GM12878 (cell line): Measurements from ENCODE around the gene TNNT1. TPM values are rescaled to one million over a fixed set of nuclear protein-coding genes. Genes with fewer than 3 reads are reported as not detected.
"Not testable (repeated sequence)": the region's sequence is repeated elsewhere in the genome, so short reads cannot be mapped to it uniquely, and the experiment has no call there.

Experiments
- ATAC-seq: fragments of 200-7000 bp; cut with Tn5 transposase; 3 replicates; pipeline ENCODE4 v1.9.1; 2020; ENCODE audit warnings: mild to moderate bottlenecking, moderate library complexity
- BruUV-seq: library from RNA; stranded (reverse); fragments of 400-500 nt; replicated peaks from 2 replicates; lab custom pipeline; 2021; lab: Mats Ljungman, UMichigan
- CTCF ChIA-PET: fragments of 300-600 bp; sonication (Branson Sonifier 250); formaldehyde crosslinking; extraction: SDS; loops from one replicate; lab custom pipeline; 2021; ENCODE audit warnings: inconsistent platforms; lab: Yijun Ruan, JAX
- POLR2A ChIA-PET: fragments of 350-600 bp; formaldehyde crosslinking; extraction: SDS; loops from one replicate; lab custom pipeline; 2021; ENCODE audit warnings: inconsistent platforms; lab: Charles Lee
- RAD21 ChIA-PET: fragments of 300-600 bp; sonication (Branson Sonifier 250); formaldehyde crosslinking; loops from one replicate; lab custom pipeline; 2023; ENCODE audit warnings: antibody characterized with exemption; ENCODE audit not compliant: unreplicated experiment; lab: Charles Lee
- SMC1A ChIA-PET: fragments of 300-600 bp; sonication (Branson Sonifier 250); formaldehyde crosslinking; loops from one replicate; lab custom pipeline; 2023; ENCODE audit not compliant: unreplicated experiment, uncharacterized antibody; lab: Charles Lee
- DNase-seq: peaks from one replicate; pipeline ENCODE4 v3.0.0-alpha.2; 2011; ENCODE audit warnings: low read depth, low spot score
- FAIRE-seq: peaks from 3 replicates; lab custom pipeline; 2011; peaks lifted over from hg19 to GRCh38; lab: Jason Lieb, UNC
- H2AFZ ChIP-seq: 2 replicates; pipeline ENCODE4 v1.6.0; 2011; ENCODE audit warnings: low read depth, low read length, control low read depth; ENCODE audit not compliant: control insufficient read depth
- H3K27ac ChIP-seq: 2 replicates; pipeline ENCODE4 v1.5.1; 2011; ENCODE audit warnings: control low read depth; ENCODE audit not compliant: control insufficient read depth, insufficient read depth
- H3K27me3 ChIP-seq, 2 experiments: replicated peaks in 1 of 2; 2 replicates each; pipeline versions ENCODE4 v1.6.0 to v1.6.1; 2011; ENCODE audit warnings: low read length in 1 of 2; ENCODE audit not compliant: control insufficient read depth in 2 of 2, insufficient read depth in 2 of 2
- H3K36me3 ChIP-seq, 2 experiments: 2 replicates each; pipeline ENCODE4 v1.5.1; 2011; ENCODE audit warnings: low read length in 1 of 2; ENCODE audit not compliant: control insufficient read depth in 2 of 2, insufficient read depth in 2 of 2
- H3K4me1 ChIP-seq: 2 replicates; pipeline ENCODE4 v1.6.1; 2011; ENCODE audit warnings: mild to moderate bottlenecking, low read length, moderate library complexity, mixed read lengths; ENCODE audit not compliant: control insufficient read depth, insufficient read depth
- H3K4me2 ChIP-seq: 2 replicates; pipeline ENCODE4 v1.6.0; 2011; ENCODE audit warnings: control low read depth; ENCODE audit not compliant: control insufficient read depth, insufficient read depth
- H3K4me3 ChIP-seq: fragments of 200-600 bp; sonication (generic); 2 replicates; pipeline ENCODE4 v1.5.1; 2016
- H3K79me2 ChIP-seq: 2 replicates; pipeline ENCODE4 v1.6.0; 2011; ENCODE audit warnings: low read length; ENCODE audit not compliant: control insufficient read depth, insufficient read depth
- H3K9ac ChIP-seq: 2 replicates; pipeline ENCODE4 v1.8.0; 2011; ENCODE audit warnings: low read length, control low read depth, mixed read lengths; ENCODE audit not compliant: control insufficient read depth, insufficient read depth
- H3K9me3 ChIP-seq: replicated peaks from 3 replicates; pipeline ENCODE4 v1.5.1; 2011; ENCODE audit warnings: mild to moderate bottlenecking, low read length; ENCODE audit not compliant: control insufficient read depth, insufficient read depth
- H4K20me1 ChIP-seq: 2 replicates; pipeline ENCODE4 v1.6.0; 2011; ENCODE audit not compliant: control insufficient read depth, insufficient read depth
- ATF2 ChIP-seq: IDR thresholded peaks from 2 replicates; pipeline ENCODE4 v1.6.1; 2012; ENCODE audit warnings: low read length, inconsistent platforms
- CTCF ChIP-seq, 3 experiments: IDR thresholded peaks in 2 of 3; conservative IDR thresholded peaks in 1 of 3; 2 replicates each; pipeline ENCODE4 v1.5.1; 2011; ENCODE audit warnings: low read depth in 3 of 3, low read length in 3 of 3, mild to moderate bottlenecking in 3 of 3, control low read depth in 2 of 3, moderate library complexity in 2 of 3, inconsistent platforms in 1 of 3, mixed read lengths in 1 of 3; ENCODE audit not compliant: control insufficient read depth in 2 of 3, insufficient read depth in 1 of 3; ENCODE audit errors: extremely low read depth in 1 of 3
- HCFC1 ChIP-seq: fragments of 150-350 bp; IDR thresholded peaks from 2 replicates; pipeline ENCODE4 v1.6.1; 2014; ENCODE audit warnings: low read length
- MEF2B ChIP-seq: fragments of 450-650 bp; IDR thresholded peaks from 2 replicates; pipeline ENCODE4 v1.6.1; 2018; ENCODE audit warnings: mild to moderate bottlenecking, moderate library complexity; ENCODE audit not compliant: partially characterized antibody, poor library complexity, severe bottlenecking
- WGBS: methylation state at CpG from one replicate; pipeline ENCODE4 v1.1.6; 2016; ENCODE audit warnings: low lambda C conversion rate; ENCODE audit not compliant: insufficient replicate concordance, insufficient coverage; ENCODE audit errors: missing lambda C conversion rate; 5-methylcytosine and 5-hydroxymethylcytosine counted together
- in situ Hi-C: fragments of 300-500 bp; cut with MboI; formaldehyde crosslinking; loops from 9 replicates; pipeline ENCODE4 v1.14.3; 2018; ENCODE audit warnings: mixed read lengths
- intact Hi-C: fragments of 100-400 bp; cut with micrococcal nuclease; formaldehyde crosslinking; loops from one replicate; pipeline ENCODE4 v1.14.2; 2022; ENCODE audit not compliant: unreplicated experiment
- polyA plus RNA-seq, 11 experiments: library from polyadenylated mRNA; depleted of rRNA in 4 of 11; unstranded in 6 of 11; stranded (reverse) in 5 of 11; fragments of >200 nt; fragmentation: Nextera tagmentation in 4 of 11; fragmentation: Illumina TruSeq in 1 of 11; extraction: Ambion mirVana in 4 of 11; extraction: Trizol in 1 of 11; gene quantifications; 1 replicate in 1 of 11; 2 replicates in 10 of 11; pipeline versions ENCODE4 v1.2.1 to v1.2.3, GENCODE V29; 2011 to 2016; ENCODE audit warnings: inconsistent platforms in 2 of 11, missing spikeins in 2 of 11, low read depth in 1 of 11
- total RNA-seq, 4 experiments: library from RNA; depleted of rRNA in 3 of 4; stranded (reverse); fragments of >200 nt in 3 of 4; fragmentation: Illumina TruSeq in 1 of 4; extraction: Trizol in 1 of 4; gene quantifications; 2 replicates each; pipeline versions ENCODE4 v1.2.1 to v1.2.3, GENCODE V29; 2013 to 2021

The TNNT1 gene
- total and polyA plus RNA-seq, 10 of the 15 experiments (the other 5 are each of a cell fraction or from before 2014, with no cell fraction given) = 0.26 to 0.62 (median 0.37) TPM; not detected in 7

DNA sequence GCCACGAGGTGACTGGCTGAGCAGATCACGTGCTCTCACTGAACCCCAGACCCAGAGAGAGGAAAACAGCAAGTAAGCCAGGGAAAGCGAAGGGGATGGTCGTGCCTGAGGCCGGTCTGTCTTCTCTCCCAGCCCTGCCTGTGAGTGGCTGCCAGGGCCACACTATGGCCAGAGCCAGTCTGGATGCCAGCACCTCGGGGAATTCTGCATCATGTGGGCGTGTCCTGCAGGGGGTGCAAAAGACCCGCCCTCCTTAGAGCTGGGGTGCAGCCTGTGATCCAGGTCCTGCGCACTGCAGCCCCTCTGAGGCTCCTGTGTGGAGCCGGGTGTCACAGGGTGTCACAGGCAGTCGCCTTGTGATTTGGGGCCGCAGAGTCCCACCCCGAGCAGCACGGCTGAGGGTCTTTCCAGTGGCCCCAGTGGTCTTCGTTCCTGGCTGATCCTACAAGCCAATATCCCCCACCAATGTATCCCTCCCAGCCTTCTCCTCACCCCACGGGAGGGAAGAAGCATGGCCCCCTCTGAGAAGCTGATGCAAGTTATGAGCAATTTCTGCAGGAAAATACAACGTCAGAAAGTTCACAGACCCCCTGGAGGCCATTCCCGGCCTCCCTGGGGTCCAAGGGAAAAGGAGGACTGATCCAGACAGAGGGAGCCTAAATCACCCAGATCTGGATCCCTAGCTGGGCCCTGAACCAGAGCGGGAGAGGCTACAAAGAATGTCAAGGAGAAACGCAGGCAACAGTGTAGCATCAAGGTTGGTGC lies 39.3 kb downstream of the TNNT1 start (continued):
- TF ChIP-seq ATF2 = no peak
- no peak for TF ChIP-seq CTCF (IDR thresholded peaks at IDR 0.05 in 2 of 3, conservative IDR thresholded peaks at IDR 0.05 in 1 of 3; ENCODE audit: control insufficient read depth in 2 of 3, extremely low read depth in 1 of 3, insufficient read depth in 1 of 3, low read depth in 3 of 3, low read length in 3 of 3)
- TF ChIP-seq MEF2B = no peak
- TF ChIP-seq HCFC1 = no peak

DNA sequence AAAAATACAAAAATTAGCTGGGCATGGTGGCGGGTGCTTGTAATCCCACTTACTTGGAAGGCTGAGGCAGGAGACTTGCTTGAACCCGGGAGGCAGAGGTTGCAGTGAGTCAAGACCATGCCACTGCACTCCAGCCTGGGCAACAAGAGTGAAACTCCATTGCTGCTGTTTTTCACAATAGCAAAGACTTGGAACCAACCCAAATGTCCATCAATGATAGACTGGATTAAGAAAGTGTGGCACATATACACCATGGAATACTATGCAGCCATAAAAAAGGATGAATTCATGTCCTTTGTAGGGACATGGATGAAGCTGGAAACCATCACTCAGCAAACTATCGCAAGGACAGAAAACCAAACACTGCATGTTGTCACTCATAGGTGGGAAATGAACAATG lies 41.8 kb downstream of the TNNT1 start:
- CTCF ChIA-PET = interaction anchor here (1.4 kb wide), 1 partner anchor 19 kb away, joined by 4 read pairs; no protein-coding TSS in a partner anchor
- not testable (repeated sequence) for H3K4me3 ChIP-seq

More for the DNA sequence above, 41.8 kb downstream of the TNNT1 start:
- H2AFZ ChIP-seq, SMC1A ChIA-PET, H4K20me1 ChIP-seq, H3K4me1 ChIP-seq, BruUV-seq, in situ Hi-C loops, POLR2A ChIA-PET, RAD21 ChIA-PET, H3K9me3 ChIP-seq, FAIRE-seq, H3K27me3 ChIP-seq, H3K79me2 ChIP-seq, ATAC-seq, intact Hi-C loops, DNase-seq, H3K36me3 ChIP-seq, H3K9ac ChIP-seq, H3K4me2 ChIP-seq, H3K27ac ChIP-seq: not testable (repeated sequence)
- WGBS = 100% methylated on average over 3 of the region's 3 CpGs
